Osteocyte (in vitro differentiated cells): ENCODE measurements around the gene IL16. TPM values are rescaled to one million over a fixed set of nuclear protein-coding genes. Genes with fewer than 3 reads are reported as not detected.
A peak's percentile ranks its signal among the peaks of the same experiment; 100 is the strongest.

ENCODE experiments used
- DNase-seq: peaks from one replicate; pipeline ENCODE4 v3.0.0; 2021; ENCODE audit warnings: mixed read lengths; ENCODE audit not compliant: unreplicated experiment; ENCODE audit errors: extremely low spot score
- H3K27ac Mint-ChIP-seq: one replicate; pipeline ENCODE4 v1.8.0; 2021; ENCODE audit warnings: mild to moderate bottlenecking, mixed read lengths; ENCODE audit not compliant: unreplicated experiment
- H3K27me3 Mint-ChIP-seq: one replicate; pipeline ENCODE4 v1.8.0; 2021; ENCODE audit warnings: mixed read lengths; ENCODE audit not compliant: unreplicated experiment
- H3K36me3 Mint-ChIP-seq: one replicate; pipeline ENCODE4 v1.8.0; 2021; ENCODE audit warnings: mixed read lengths; ENCODE audit not compliant: unreplicated experiment
- H3K4me1 Mint-ChIP-seq: one replicate; pipeline ENCODE4 v1.8.0; 2021; ENCODE audit warnings: mixed read lengths; ENCODE audit not compliant: unreplicated experiment
- H3K4me3 Mint-ChIP-seq: one replicate; pipeline ENCODE4 v1.8.0; 2021; ENCODE audit warnings: mild to moderate bottlenecking, moderate library complexity, mixed read lengths; ENCODE audit not compliant: unreplicated experiment
- H3K9me3 Mint-ChIP-seq: one replicate; pipeline ENCODE4 v1.8.0; 2021; ENCODE audit warnings: mixed read lengths; ENCODE audit not compliant: unreplicated experiment
- total RNA-seq: library from RNA; stranded (reverse); gene quantifications from 2 replicates; pipeline ENCODE4 v1.2.1, GENCODE V29; 2021
- TF ChIP-seq, protein P1 (sequence below): fragments of 200-600 bp; sonication (generic); IDR thresholded peaks from 2 replicates; pipeline ENCODE4 v1.5.0; 2021; ENCODE audit warnings: antibody characterized with exemption, mild to moderate bottlenecking, moderate library complexity

The IL16 gene
- total RNA-seq, 1 donor from 2014 or later = not detected

DNA sequence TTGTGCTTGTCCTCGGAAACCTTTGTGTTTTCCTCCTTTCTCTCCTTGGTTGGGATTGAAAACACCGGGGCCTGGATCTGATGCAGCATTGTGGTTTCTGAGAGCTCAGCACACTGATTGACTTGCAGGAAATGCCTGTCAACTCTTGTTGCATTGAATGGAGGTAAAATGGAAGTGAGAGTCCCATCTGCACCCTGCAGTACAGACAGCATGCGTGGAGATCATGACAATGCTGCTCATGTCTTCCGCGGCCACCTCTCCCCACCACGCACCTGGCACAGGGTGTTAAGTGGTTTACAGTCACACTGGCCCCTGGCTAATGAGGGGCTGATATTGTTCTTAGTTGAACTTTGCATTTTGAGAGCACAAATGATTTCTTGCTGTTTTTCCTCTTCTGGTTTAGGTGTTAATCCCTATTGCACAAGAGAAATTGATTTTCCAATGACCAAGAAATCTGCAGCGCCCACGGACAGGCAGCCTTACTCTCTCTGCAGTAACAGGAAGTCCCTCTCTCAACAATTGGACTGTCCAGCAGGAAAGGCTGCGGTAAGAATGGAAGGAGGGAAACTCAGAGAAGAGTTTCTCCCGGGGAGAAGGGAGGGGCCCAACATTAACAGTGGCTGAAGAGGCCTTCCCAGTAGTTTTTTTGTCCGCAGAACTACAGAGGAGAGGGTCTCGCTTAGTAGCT is 68.7 kb downstream of the IL16 start:
- Mint-ChIP-seq H3K4me3 (no peak overlapping the region), H3K27me3 (peaks cover 32% of the 10 kb centered on the region), H3K9me3 (no peaks in the 10 kb centered on the region), H3K36me3 (no peaks in the 10 kb centered on the region), H3K27ac (no peak overlapping the region), H3K4me1 (peaks cover 11% of the 10 kb centered on the region)
- TF ChIP-seq, protein P1, sequence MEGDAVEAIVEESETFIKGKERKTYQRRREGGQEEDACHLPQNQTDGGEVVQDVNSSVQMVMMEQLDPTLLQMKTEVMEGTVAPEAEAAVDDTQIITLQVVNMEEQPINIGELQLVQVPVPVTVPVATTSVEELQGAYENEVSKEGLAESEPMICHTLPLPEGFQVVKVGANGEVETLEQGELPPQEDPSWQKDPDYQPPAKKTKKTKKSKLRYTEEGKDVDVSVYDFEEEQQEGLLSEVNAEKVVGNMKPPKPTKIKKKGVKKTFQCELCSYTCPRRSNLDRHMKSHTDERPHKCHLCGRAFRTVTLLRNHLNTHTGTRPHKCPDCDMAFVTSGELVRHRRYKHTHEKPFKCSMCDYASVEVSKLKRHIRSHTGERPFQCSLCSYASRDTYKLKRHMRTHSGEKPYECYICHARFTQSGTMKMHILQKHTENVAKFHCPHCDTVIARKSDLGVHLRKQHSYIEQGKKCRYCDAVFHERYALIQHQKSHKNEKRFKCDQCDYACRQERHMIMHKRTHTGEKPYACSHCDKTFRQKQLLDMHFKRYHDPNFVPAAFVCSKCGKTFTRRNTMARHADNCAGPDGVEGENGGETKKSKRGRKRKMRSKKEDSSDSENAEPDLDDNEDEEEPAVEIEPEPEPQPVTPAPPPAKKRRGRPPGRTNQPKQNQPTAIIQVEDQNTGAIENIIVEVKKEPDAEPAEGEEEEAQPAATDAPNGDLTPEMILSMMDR = no peak
- no peak for DNase-seq

DNA sequence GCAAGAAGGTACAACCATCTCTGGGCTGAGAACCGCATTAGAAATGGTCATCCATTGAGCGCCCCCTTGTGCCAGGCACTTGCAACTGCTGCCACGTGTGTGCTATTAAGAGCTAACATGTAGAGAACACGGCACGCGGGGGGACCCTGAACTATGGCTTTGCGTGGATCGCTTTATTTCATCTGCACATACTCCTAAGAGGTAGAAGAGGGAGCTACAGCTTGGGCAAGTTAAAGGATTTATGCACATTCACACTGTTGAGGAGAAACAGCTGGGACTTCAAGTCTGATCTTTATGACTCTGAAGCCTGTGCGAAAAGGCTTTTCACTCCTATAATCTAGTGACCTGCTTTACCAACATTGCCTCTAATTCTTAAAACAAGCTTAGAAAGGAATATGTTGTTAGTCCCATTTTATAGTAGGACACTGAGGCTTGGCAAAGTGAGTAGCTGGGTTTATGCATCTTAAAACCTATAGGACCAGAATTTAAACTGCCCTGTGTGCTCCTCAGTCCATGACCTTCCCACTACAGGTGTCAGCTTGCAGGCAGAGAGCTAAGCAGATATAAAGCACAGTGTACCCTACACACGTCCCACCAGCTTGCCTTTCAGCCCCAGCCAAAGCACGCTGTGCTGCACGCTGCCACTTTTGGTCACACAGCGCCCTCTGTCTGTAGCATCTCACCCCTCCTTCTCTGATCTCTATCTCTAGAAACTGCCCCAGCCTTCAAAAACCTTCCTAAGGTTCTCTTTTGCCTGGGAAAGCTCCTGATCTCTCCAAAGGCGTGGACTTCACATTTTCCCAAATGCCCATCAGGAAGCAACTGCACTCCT is 69.5 kb downstream of the IL16 start:
- TF ChIP-seq, protein P1 = peak; percentile 79
- Mint-ChIP-seq H3K36me3 (no peaks in the 10 kb centered on the region), H3K4me3 (no peak overlapping the region)

DNA sequence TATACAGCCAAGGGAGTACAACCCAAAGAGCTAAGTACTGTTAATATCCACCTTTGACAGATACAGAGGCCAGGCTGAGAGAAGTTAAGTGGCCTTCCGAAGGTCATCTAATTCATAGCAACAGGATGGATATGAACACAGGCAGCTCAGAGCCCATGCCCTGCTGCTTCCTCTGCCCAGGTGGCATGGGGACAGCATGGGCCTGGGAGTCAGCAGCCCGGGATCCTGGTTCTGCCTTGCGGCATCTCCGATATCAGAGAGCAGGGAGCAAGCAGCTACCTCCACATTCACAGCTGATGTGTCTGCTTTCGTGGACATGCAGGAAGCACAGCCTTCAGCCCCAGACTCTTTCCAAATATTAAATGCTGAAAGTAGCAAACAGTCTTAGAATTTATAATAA is 71.7 kb downstream of the IL16 start:
- Mint-ChIP-seq H3K27me3 (peaks cover 29% of the 10 kb centered on the region), H3K27ac (no peak overlapping the region), H3K4me3 (no peak overlapping the region), H3K9me3 (no peaks in the 10 kb centered on the region), H3K36me3 (no peaks in the 10 kb centered on the region), H3K4me1 (peaks cover 11% of the 10 kb centered on the region)
- TF ChIP-seq, protein P1 = no peak
- no peak for DNase-seq

More for the DNA sequence above, 69.5 kb downstream of the IL16 start:
- Mint-ChIP-seq H3K27me3 (peaks cover 30% of the 10 kb centered on the region), H3K27ac (no peak overlapping the region), H3K9me3 (no peaks in the 10 kb centered on the region), H3K4me1 (peaks cover 11% of the 10 kb centered on the region)
- no peak for DNase-seq

DNA sequence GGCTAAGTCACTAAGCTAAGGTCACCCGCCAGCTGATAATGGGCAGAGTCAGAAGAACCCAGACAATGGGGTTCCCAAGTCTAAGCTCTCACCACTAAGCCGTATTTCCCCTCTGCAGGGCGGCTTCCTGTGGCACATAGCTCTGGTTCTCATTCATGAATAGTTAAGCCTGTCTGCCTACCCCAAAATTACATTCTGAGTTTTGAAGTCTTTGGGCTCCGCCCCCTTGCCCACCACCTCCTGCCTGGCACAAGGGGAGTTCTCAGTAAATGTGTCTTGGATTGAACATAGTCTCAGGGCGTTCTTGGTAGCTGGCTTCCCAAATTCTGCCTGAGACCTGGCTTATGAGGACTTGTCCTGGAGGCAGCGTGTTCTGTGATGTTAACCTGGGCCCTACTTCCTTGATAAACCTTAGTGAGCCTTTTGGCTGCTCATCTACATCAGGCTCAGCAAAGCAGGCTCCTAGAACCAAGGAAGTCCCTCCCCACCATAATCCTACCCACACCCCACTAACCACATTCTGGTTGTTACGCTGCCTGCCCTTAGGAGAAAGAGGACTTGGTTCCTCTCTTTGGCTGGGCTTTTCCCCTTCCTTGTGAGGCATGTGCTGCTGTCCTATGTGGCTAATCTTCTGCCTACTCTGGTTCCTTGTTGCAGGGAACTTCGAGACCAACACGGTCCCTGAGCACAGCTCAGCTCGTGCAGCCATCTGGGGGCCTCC is 72.4 kb downstream of the IL16 start:
- DNase-seq = no peak
- Mint-ChIP-seq H3K27me3 (peaks cover 23% of the 10 kb centered on the region), H3K27ac (no peak overlapping the region), H3K9me3 (no peaks in the 10 kb centered on the region), H3K4me1 (peaks cover 11% of the 10 kb centered on the region), H3K4me3 (no peak overlapping the region), H3K36me3 (no peaks in the 10 kb centered on the region)
- TF ChIP-seq, protein P1 = no peak
